ENCODE data around the gene DEFB114.

DEFB114 gene

GRCh38 chr6:49912196-49912595 is 51.8 kb downstream of the DEFB114 start:
- peaks cover 76% of the 10 kb centered on the region for H3K4me1 ChIP-seq (ENCODE audit: control insufficient read depth, insufficient read depth, low read length)
- H3K9ac ChIP-seq (ENCODE audit: low read length), result no peak overlapping the region
- peak overlapping the region; percentile 85 for H3K27ac ChIP-seq (ENCODE audit: low read depth, low read length)
- H3K9me3 ChIP-seq (ENCODE audit: control insufficient read depth, insufficient read depth, low read depth, low read length), result no peaks in the 10 kb centered on the region
- H3K36me3 ChIP-seq (ENCODE audit: control insufficient read depth, insufficient read depth, low read length), result no peaks in the 10 kb centered on the region
- no peaks in the 10 kb centered on the region for H3K27me3 ChIP-seq (ENCODE audit: control insufficient read depth, insufficient read depth, low read length)
- no peak overlapping the region for H3K4me3 ChIP-seq (ENCODE audit: low read depth, low read length)

- no peaks in the 10 kb centered on the region for H3K27me3 ChIP-seq (ENCODE audit: control insufficient read depth, insufficient read depth, low read length)
- H3K36me3 ChIP-seq (ENCODE audit: control insufficient read depth, insufficient read depth, low read length), result no peaks in the 10 kb centered on the region
- no peaks in the 10 kb centered on the region for H3K9me3 ChIP-seq (ENCODE audit: control insufficient read depth, insufficient read depth, low read depth, low read length)
- H3K4me3 ChIP-seq (ENCODE audit: low read depth, low read length), result no peak overlapping the region; the same call in 1 of the 2 replicates
- H3K27ac ChIP-seq (ENCODE audit: low read depth, low read length), result peak overlapping the region; percentile 85
- peaks cover 67% of the 10 kb centered on the region for H3K4me1 ChIP-seq (ENCODE audit: control insufficient read depth, insufficient read depth, low read length)
- H3K9ac ChIP-seq (ENCODE audit: low read length), result no peak overlapping the region
Measured at GRCh38 chr6:49911252-49911651, 52.7 kb downstream of the DEFB114 start.

All from HUES6 (cell line).